HG02884 (cell line): ENCODE data around the gene ADAMTS9.

Source experiments
- ATAC-seq: cut with Tn5 transposase; IDR thresholded peaks from one replicate; pipeline ENCODE4 v1.9.1; 2021; ENCODE audit warnings: mild to moderate bottlenecking, moderate library complexity; ENCODE audit not compliant: unreplicated experiment

ADAMTS9 gene

DNA sequence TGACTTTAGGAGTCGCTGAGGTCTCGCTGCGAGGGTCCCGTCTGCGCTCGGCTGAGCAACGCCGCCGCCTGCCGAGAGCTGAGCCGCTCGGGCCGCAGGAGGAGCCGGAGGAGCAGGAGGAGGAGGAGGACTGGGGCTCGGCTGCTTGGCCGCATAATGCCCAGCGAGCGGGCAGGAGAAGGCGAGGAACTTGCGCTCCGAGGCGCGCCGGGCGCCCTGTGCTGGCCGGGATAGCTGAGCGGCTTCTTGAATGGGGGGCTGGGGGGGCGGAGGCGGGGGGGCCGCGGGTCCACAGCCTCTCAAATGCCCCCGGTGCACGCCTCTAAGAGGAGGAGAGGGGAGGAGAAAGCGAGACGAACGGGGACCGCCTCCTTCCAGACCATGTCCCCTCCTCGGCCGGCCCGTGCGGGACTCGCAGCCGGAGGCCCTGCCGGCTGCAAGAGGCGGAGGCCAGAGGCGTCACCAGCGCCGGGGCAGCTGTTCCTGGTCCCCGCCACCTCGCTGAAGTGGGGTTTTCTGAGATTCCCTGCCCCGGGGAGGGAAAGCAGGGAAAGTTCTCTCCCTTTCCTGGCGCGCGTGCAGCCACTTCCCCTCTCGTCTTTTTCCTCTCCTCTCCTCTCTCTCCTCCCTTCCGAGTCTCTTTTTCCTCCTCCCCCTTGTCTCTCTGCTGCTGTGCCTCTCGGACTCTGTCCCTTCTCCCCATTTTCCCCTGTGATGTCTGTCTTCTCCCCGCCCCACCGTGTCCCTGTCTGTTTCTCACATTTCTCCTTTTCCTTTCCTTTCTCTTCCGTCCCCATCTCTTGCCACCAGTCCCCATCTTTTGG lies at the start of gene ADAMTS9:
Gene ADAMTS9 (minus strand): TSS at position 220 of the 824 bp plus-strand sequence. CDS start 343 bp downstream, outside the sequence.
- ATAC-seq, result no peak

- no peak for ATAC-seq
These were observed 44.8 kb upstream of the ADAMTS9 start for GRCh38 chr3:64732576-64732975.

DNA sequence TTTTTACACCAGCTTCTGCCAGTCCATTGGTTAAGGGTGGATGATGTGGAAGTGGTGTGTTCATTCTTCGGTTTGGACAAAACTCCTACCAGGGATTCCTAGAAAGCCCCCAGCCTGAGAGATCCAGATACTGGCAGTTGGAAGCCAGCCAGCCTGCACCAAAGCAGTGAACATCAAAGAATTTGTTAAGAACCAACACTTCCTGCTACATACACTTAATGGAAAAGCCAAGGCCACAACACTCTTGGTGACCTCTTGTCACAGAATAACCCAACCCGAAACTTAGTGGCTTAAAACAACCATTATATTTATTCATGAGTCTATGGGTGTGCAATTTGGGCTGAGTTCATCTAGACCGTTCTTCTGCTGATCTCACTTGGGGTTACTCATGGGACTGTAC lies 42.9 kb upstream of the ADAMTS9 start:
- no peak for ATAC-seq

- no peak for ATAC-seq
These were observed 41.2 kb upstream of the ADAMTS9 start for GRCh38 chr3:64728994-64729393.

- ATAC-seq, result no peak
These were observed 40.6 kb upstream of the ADAMTS9 start for GRCh38 chr3:64728428-64728827.

GRCh38 chr3:64726414-64727090 lies 38.8 kb upstream of the ADAMTS9 start:
- no peak for ATAC-seq

- no peak for ATAC-seq
These were observed 31.2 kb upstream of the ADAMTS9 start for GRCh38 chr3:64718976-64719375.

DNA sequence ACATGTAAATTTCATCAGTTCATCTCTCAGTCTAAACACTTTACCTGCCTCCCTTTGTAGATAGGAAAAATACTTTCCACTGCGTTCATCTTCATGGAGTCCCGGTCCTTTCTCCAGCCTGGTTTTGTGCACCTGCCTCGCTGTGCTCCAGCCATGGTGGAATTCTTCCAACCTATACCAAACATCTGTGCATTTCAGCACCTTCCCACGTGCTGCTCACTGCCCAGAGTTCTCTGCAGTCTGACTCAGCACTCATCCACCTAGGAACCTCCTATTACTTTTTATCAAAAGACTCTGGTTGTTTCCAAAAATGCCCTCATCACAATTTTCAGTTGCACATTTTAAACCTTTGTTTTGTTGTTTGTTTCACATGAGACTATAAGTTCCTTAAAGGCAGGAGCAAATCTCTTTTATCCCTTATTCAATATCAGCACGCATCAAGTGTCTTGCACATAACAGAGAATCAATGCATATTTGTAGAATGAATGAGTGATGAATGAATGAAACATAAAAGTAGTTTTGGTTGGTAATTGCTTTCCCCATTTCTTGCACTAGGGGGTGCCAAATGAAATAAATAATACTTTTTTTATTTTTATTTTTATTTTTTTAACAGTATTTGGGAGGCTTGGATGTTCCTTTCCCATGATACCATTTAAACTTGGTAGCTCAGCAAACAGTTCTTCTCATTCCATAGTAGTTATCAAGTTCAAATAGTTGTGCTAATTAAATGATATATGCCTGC lies 30.2 kb upstream of the ADAMTS9 start:
- ATAC-seq, result no peak

DNA sequence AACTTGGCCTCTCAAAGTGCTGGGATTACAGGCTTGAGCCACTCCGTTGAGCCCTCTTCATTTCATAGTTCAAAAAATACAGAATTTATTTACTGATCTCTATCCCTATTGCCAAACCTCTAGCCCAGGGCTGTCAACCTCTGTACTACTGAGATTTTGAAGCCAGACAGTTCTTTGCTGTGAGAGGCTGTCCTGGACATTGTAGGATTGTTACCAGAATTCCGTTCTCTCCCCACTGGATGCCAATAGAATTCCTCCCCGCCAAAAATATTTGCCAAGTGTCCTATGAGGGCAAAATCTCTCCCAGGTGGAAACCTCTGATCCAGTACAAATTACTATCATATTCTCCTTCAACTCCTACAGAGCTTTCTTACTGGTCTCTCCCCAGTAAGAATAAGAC lies 29.6 kb upstream of the ADAMTS9 start:
- no peak for ATAC-seq

DNA sequence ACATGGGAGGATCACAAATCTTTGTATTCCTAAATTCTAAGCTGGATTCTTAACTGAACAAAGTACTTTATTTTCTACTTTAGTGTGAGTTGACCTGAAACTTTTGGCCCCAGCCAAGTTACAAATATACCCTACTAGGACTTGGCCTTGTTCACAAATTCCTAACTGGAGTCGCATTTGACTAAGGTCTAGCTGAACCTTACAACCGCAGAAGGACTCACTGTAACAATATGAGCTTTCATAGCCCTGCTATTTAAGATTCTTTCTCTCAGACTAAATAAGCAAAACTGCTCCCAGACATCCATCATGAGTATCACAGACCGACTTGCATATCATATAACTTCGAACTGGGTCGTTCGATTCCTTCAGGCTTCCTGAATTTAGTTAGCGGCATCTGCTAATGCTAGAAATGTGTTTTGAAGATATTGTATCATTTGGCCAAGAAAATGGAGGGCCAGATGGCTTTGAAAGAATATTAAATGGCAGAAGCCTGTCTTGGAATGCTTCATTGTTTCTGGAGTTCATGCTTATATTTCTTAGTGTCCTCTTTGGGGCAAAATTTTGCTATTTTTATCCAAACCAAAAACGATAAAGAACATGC lies 28.4 kb upstream of the ADAMTS9 start:
- no peak for ATAC-seq

- no peak for ATAC-seq
These were observed 27.6 kb upstream of the ADAMTS9 start for GRCh38 chr3:64715211-64715982.

DNA sequence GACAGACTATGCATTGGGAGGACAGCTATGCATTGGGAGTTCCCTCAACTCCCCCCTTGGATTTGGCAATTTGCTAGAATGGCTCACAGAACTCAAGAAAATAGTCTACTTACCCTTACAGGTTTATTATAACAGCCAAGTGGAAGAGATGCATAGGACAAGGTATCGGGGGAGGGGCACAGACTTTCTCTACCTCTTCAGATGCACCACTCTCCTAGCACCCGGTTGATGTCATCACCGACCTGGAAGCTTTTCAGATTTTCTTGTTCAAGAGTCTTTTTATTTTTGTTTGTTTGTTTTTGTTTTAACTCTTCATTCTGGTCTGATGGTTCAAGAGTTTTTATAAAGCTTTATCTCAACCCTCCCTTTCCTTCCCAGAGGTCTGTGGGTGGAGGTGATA lies 20.7 kb upstream of the ADAMTS9 start:
- no peak for ATAC-seq

DNA sequence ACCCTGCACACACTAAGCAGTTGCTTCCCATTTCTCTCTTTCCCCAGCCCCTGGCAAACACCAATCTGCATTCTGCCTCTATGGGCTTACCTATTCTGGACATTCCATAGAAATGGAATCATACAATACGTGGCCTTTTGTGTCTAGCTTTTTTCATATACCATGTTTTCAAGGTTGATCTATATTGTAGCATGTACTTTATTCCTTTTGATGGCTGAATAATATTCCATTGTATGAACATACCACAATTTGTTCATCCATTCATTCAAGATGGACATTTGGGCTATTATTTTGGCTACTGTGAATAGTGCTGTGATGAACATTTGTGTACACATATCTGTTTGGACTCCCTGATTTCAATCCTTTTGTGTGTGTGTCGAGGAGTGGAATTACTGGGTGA lies 18.1 kb upstream of the ADAMTS9 start:
- no peak for ATAC-seq

GRCh38 chr3:64696896-64697295 lies 9.1 kb upstream of the ADAMTS9 start:
- ATAC-seq, result no peak

GRCh38 chr3:64694114-64694513 lies 6.3 kb upstream of the ADAMTS9 start:
- no peak for ATAC-seq

- ATAC-seq, result no peak
These were observed 5.2 kb upstream of the ADAMTS9 start for GRCh38 chr3:64693031-64693430.

GRCh38 chr3:64691051-64691450 lies 3.3 kb upstream of the ADAMTS9 start:
- ATAC-seq, result no peak

GRCh38 chr3:64687086-64687780 lies 567 bp downstream of the ADAMTS9 start:
- no peak for ATAC-seq

DNA sequence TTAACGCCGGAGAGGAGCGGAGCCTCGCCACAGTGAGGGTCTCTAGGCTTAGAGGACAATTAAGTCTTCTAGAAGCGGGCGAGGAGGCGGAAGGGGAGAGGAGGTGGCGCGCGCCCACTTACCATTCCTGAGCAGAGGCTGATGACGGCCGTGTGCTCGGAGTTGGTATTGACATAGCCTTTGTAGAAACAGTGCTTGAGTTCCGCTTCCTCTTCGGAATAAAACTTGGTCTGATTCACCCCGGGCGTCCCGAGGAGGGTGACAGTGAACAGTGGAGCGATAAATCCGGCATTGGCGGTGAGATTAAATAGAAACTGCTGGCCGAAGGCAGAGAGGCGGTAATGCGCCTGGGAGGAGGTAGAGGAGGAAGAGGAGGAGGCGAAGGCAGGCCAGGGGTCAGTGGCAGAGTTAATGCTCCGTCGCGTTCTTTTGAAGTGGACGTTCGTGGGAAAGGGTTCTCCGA lies 1.3 kb downstream of the ADAMTS9 start:
- ATAC-seq, result no peak
